Aorta (tissue), 5 donors: ENCODE data around the gene KRTAP10-5. TPM values are rescaled to one million over a fixed set of nuclear protein-coding genes. Genes with fewer than 3 reads are reported as not detected.

Source experiments
- ATAC-seq: fragments of 200-7000 bp; cut with Tn5 transposase; one replicate; pipeline ENCODE4 v1.9.1; 2022; ENCODE audit warnings: moderate library complexity; ENCODE audit not compliant: low FRiP score
- DNase-seq, 2 donors: peaks; one replicate each; pipeline ENCODE4 v3.0.0-alpha.2; 2020
- H3K27ac ChIP-seq, 2 donors: one replicate each; pipeline ENCODE4 v1.5.1; 2013; ENCODE audit warnings: low read length in 2 of 2, mild to moderate bottlenecking in 2 of 2, moderate library complexity in 2 of 2, control low read depth in 1 of 2, inconsistent platforms in 1 of 2, low read depth in 1 of 2
- H3K27me3 ChIP-seq, 2 donors: one replicate each; pipeline ENCODE4 v1.6.1; 2013; ENCODE audit warnings: control low read depth in 1 of 2, low read length in 1 of 2, mild to moderate bottlenecking in 1 of 2, moderate library complexity in 1 of 2; ENCODE audit not compliant: insufficient read depth in 2 of 2, control insufficient read depth in 1 of 2
- H3K36me3 ChIP-seq, 2 donors: one replicate each; pipeline ENCODE4 v1.6.1; 2013; ENCODE audit warnings: control low read depth in 1 of 2, low read length in 1 of 2, mild to moderate bottlenecking in 1 of 2; ENCODE audit not compliant: insufficient read depth in 2 of 2, control insufficient read depth in 1 of 2
- H3K4me1 ChIP-seq, 2 donors: one replicate each; pipeline ENCODE4 v1.6.1; 2013; ENCODE audit warnings: low read length in 2 of 2, control low read depth in 1 of 2, mild to moderate bottlenecking in 1 of 2, moderate library complexity in 1 of 2; ENCODE audit not compliant: insufficient read depth in 2 of 2, control insufficient read depth in 1 of 2
- H3K4me3 ChIP-seq, 2 donors: one replicate each; pipeline ENCODE4 v1.5.1; 2013; ENCODE audit warnings: low read length in 2 of 2, control low read depth in 1 of 2, mild to moderate bottlenecking in 1 of 2
- H3K9me3 ChIP-seq: one replicate; pipeline ENCODE4 v1.6.1; 2013; ENCODE audit warnings: mild to moderate bottlenecking, low read length; ENCODE audit not compliant: control insufficient read depth
- WGBS, 2 donors: extraction: QIAGEN DNeasy Blood & Tissue Kit; methylation state at CpG; one replicate each; pipeline ENCODE4 v1.1.7; 2013; 5-methylcytosine and 5-hydroxymethylcytosine counted together
- intact Hi-C, 2 donors: fragments of 100-400 bp; cut with DNase I; formaldehyde crosslinking; loops; one replicate each; pipeline versions ENCODE4 v1.14.2 to v1.15.0; 2022
- polyA plus RNA-seq, 2 donors: library from polyadenylated mRNA; stranded (reverse); fragments of 200-250 nt; gene quantifications; one replicate each; pipeline ENCODE4 v1.2.3, GENCODE V29; 2013
- total RNA-seq, 2 donors: library from RNA; stranded (reverse); fragmentation: NEBNext Ultra II Directional; extraction: Animal tissue kit (Norgen Biotek cat#: 25700); gene quantifications; one replicate each; pipeline ENCODE4 v1.2.1, GENCODE V29; 2021
- donor health status: healthy with polysubstance abuse.
- donor health status: Bipolar disorder and iron deficiency.
- donor health status: DM: no; HTN: no; CAD: no.
- donor health status: DM: no; HTN: no; CAD: no.
- donor health status: DM: yes; HTN: yes; CAD: no.

KRTAP10-5 gene
- total and polyA plus RNA-seq, 4 donors: not detected

DNA sequence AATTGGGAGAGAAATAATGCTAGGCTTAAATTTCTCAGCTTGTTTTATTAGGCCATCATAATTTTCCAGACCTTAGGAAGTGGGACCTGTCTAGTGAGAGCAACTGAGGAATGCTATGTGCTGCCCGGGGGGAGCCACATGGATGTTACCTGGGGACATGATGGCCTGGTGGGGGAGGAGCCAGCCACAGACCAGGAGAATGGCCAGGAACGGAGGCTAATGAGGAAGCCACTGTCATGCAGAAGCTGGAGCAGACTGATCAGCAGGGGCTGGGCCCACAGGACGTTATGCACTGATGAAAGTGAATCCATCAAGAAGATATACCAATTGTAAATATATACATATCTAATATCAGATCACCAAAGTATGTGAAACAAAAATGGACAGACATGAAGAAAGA is 35.8 kb downstream of the KRTAP10-5 start:
- intact Hi-C loops: no loop called here
- WGBS, 2 donors: 81 to 87% methylated on average over 3 of the region's 3 CpGs
- no peaks in the 10 kb centered on the region for H3K4me1 ChIP-seq
- no peaks in the 10 kb centered on the region for H3K27me3 ChIP-seq
- ATAC-seq (no peak), DNase-seq (no peak)
- H3K27ac ChIP-seq: no peak overlapping the region
- H3K36me3 ChIP-seq: no peaks in the 10 kb centered on the region
- H3K4me3 ChIP-seq: no peak overlapping the region
- H3K9me3 ChIP-seq: peaks cover 5% of the 10 kb centered on the region

DNA sequence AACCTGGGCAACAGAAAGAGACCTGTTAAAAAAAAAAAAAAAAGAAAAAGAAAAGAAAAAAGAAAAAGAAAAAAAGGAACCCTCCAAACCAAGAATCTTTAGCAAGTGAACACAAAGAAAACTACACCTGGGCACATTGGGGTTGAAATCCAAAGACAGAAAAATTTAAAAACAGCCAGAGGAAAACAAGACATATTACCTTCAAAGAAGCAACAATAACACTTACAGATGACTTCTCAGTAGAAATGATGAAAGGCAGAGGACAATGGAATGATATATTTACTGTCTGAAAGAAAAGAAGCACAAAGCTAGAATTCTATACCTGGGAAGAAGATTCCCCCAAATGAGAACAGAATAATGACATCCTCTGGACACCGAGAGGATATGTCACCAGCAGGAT is 37.7 kb downstream of the KRTAP10-5 start:
- no peak for ATAC-seq
- WGBS, 2 donors: 86 to 94% methylated on average over 1 of the region's 1 CpG
- Histone ChIP-seq H3K27ac (no peak overlapping the region), H3K9me3 (peaks cover 5% of the 10 kb centered on the region), H3K27me3 (no peaks in the 10 kb centered on the region), H3K36me3 (no peaks in the 10 kb centered on the region), H3K4me1 (no peaks in the 10 kb centered on the region), H3K4me3 (no peak overlapping the region)
- intact Hi-C loops: no loop called here
- no peak for DNase-seq

GRCh38 chr21:44540741-44541288 is 39.6 kb downstream of the KRTAP10-5 start:
- Histone ChIP-seq H3K9me3 (peaks cover 3% of the 10 kb centered on the region), H3K27me3 (no peaks in the 10 kb centered on the region), H3K4me3 (no peak overlapping the region), H3K36me3 (no peaks in the 10 kb centered on the region), H3K4me1 (no peaks in the 10 kb centered on the region), H3K27ac (no peak overlapping the region)
- DNase-seq (no peak), ATAC-seq (no peak)
- WGBS, 2 donors: 89 to 90% methylated on average over 11 of the region's 11 CpGs
- intact Hi-C loops: no loop called here

DNA sequence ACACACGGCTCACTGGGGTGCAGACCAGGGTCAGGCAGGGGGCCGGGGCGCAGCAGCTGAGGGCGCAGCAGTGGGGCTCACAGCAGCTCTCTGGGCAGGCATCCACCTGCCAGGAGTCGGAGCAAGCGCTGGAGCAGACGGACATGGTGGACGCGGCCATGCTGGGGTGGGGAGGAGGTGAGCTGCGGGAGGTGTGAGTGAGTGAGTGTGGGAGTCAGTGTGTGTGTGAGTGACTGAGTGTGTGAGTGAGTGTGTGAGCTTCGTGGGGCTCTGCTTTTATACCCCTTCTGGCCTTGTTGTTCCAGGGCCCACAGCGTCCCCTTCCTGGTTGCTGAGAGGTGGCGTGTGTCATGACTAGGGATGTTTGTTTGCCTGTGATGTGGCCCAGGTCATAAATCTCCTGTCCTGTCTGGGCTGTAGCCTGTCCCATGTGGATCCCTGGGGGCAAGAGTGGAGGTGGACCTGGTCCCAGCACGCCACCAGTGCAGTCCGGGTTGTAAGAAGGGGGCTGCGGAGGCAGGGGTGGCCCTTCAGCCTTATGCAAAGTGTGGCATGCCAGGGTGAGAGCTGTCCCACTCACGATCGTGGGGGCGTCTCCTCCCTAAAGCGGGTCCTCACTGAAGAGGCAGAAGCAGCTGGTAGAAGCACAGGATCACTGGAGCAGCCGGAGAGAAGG is 40.3 kb downstream of the KRTAP10-5 start, which contains the start of gene KRTAP10-1:
TSS of gene KRTAP10-1 (minus strand) at position 205 of the 676 bp plus-strand sequence. CDS start at position 160, 45 bp downstream.
- Histone ChIP-seq H3K36me3 (no peaks in the 10 kb centered on the region), H3K27me3 (no peaks in the 10 kb centered on the region), H3K4me3 (no peak within 1 kb of the TSS), H3K4me1 (no peaks in the 10 kb centered on the region), H3K9me3 (peaks cover 3% of the 10 kb centered on the region), H3K27ac (no peak within 1 kb of the TSS)
- DNase-seq (no peak), ATAC-seq (no peak)
- intact Hi-C loops: no loop called here
- 70 to 79% methylated on average over 21 of the region's 21 CpGs for whole genome bisulfite sequencing, 2 donors

GRCh38 chr21:44539046-44539445 is 41.4 kb downstream of the KRTAP10-5 start:
- Histone ChIP-seq H3K4me1 (no peaks in the 10 kb centered on the region), H3K4me3 (no peak overlapping the region), H3K9me3 (peaks cover 1% of the 10 kb centered on the region), H3K27ac (no peak overlapping the region), H3K36me3 (no peaks in the 10 kb centered on the region), H3K27me3 (no peaks in the 10 kb centered on the region)
- 80 to 86% methylated on average over 14 of the region's 14 CpGs for WGBS, 2 donors
- DNase-seq (no peak), ATAC-seq (no peak)
- intact Hi-C loops: no loop called here

DNA sequence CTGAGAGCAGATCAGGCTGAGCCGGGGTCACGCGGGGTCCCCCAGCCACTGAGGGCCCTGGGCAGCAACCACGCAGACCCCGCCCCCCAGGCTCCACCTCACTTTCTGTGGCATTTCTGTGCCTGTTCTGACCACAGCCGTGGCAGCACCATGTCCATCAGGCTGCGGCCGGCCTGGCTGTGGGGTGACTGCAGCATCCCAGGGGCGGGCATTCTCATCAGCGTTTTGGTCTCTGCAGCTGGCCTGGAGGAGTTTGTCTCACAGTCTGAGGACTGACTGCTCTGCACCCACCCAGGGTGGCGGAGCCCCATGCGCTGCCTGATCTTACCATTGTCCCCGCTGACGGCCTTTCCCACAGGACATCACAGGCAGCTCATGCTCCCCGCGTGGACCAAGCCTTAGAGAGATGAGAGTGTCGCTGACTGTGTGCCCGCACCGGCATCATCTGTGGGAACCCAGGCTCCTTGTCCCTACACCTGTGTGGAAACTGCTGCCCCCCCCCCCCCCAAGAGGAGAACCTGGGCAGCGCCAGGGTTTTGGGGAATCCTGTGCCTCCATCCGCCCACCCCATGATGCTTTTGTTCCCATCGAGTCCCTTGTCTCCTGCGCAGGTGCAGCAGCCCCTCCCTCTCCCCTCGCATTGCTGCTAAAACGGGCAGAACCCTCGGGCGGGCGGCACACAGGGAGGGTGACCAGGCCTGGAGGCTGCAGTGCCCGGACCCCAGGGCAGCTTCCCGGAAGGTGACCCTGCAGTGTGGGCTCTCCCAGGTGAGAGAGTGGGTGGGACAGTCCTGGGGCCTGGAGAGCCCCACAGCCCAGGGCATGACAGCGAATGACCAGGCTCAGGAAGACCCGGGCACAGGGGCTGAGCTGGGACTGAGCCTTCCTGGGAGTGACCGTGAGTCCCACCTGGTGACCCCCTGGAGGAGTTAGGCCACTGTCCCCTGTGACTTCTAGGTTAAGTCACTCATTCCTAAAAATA is 42.2 kb downstream of the KRTAP10-5 start:
- Histone ChIP-seq H3K27me3 (no peaks in the 10 kb centered on the region), H3K4me3 (no peak overlapping the region), H3K9me3 (peaks cover 1% of the 10 kb centered on the region), H3K36me3 (no peaks in the 10 kb centered on the region), H3K27ac (no peak overlapping the region), H3K4me1 (no peaks in the 10 kb centered on the region)
- ATAC-seq: peak; percentile 26
- intact Hi-C loops: no loop called here
- no peak for DNase-seq
- 95% methylated on average over 33 of the region's 33 CpGs for WGBS, 2 donors

DNA sequence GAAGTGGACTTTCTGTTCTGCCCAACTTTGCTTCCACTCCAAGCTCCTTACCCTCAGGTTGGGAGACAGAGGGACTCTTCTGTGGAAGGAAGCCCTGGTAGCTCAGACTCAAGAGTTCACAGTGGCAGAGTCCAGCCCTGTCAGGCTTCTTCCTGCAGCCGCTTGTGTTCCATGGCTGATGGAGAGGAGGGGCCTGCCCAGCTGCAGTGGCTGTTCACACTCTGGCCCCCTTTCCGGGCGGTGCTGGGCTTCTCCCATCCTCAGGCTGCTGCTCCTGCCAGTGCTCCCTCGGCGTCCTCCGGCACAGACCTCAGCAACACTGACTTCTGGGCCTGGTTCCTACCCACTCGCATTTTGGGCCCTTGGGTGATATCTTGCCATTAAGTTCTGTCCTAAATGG is 44.4 kb downstream of the KRTAP10-5 start:
- intact Hi-C loops: no loop called here

DNA sequence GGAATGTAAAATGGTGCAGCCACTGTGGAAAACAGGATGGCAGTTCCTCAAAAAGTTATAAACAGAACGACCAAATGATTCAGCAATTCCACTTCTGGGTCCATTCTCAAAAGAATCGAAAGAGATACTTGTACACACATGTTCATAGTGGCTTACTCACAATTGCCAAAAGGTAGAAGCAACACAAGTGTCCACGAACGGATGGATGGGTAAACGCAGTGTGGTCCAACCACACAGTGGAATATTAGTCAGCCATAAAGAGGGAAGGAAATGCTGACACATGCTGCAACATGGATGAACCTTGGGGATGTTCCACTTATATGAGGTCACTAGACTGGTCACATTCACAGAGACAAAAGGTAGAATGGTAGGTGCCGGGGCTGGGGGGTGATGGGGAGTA is 45.7 kb downstream of the KRTAP10-5 start:
- Histone ChIP-seq H3K27ac (no peak overlapping the region), H3K4me3 (no peak overlapping the region), H3K9me3 (no peaks in the 10 kb centered on the region), H3K4me1 (no peaks in the 10 kb centered on the region), H3K27me3 (no peaks in the 10 kb centered on the region), H3K36me3 (no peaks in the 10 kb centered on the region)
- intact Hi-C loops: no loop called here
- DNase-seq (no peak), ATAC-seq (no peak)
- 96% methylated on average over 6 of the region's 6 CpGs for WGBS, 2 donors

More for the DNA sequence above, 44.4 kb downstream of the KRTAP10-5 start:
- Histone ChIP-seq H3K27me3 (no peaks in the 10 kb centered on the region), H3K4me1 (no peaks in the 10 kb centered on the region), H3K36me3 (no peaks in the 10 kb centered on the region), H3K9me3 (no peaks in the 10 kb centered on the region), H3K4me3 (no peak overlapping the region), H3K27ac (no peak overlapping the region)
- no peak for ATAC-seq
- DNase-seq: no peak
- 70 to 74% methylated on average over 7 of the region's 7 CpGs for WGBS, 2 donors
